Measurements from ENCODE around the gene MACROD1.

Gene MACROD1

GRCh38 chr11:63952570-63952969 lies 213.3 kb downstream of the MACROD1 start:
- Mint-ChIP-seq H3K27me3 (ENCODE audit: low read depth) (no peaks in the 10 kb centered on the region), H3K4me1 (no peaks in the 10 kb centered on the region), H3K4me3 (no peak overlapping the region), H3K27ac (no peak overlapping the region), H3K9me3 (no peaks in the 10 kb centered on the region), H3K36me3 (ENCODE audit: low read depth) (peaks cover 54% of the 10 kb centered on the region)
- no peak for TF ChIP-seq CTCF (IDR thresholded peaks at IDR 0.05; ENCODE audit: unreplicated experiment in 3 of 3)

DNA sequence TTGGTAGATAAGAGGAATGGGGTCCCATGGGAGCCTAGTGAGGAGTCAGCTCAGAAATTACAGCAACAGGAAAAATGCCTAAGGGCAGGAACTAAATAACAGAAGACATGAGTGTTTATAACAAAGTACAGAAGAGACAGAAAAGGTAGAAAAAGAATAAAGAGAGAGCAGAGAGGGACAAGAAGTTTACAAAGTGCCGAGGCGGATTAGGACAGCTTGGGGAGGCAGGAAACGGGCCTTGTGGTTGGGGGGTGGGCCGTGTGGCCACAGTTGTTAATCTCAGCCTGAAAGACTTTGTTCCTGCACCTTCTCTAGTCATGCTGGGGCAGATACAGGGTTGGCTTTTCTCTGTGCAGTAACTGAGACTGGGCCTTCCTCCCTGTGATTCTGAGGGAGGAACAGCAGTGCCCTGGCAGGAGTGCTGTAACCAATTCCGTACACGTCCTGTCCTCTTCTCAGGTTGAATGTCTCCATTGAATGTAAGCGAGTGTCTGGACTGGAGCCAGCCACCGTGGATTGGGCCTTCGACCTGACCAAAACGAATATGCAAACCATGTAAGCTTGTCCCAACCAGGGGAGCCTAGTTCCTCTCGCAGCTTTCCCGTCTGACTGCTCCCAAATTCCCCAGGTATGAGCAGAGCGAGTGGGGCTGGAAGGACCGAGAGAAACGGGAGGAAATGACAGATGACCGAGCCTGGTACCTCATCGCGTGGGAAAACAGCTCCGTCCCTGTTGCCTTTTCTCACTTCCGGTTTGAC lies 214.0 kb downstream of the MACROD1 start:
- TF ChIP-seq CTCF (IDR thresholded peaks at IDR 0.05; ENCODE audit: unreplicated experiment in 3 of 3) = no peak
- H3K27me3 Mint-ChIP-seq (ENCODE audit: low read depth) = no peaks in the 10 kb centered on the region
- no peak overlapping the region for H3K4me3 Mint-ChIP-seq
- no peaks in the 10 kb centered on the region for H3K4me1 Mint-ChIP-seq
- no peaks in the 10 kb centered on the region for H3K9me3 Mint-ChIP-seq
- no peak overlapping the region for H3K27ac Mint-ChIP-seq
- peaks cover 54% of the 10 kb centered on the region for H3K36me3 Mint-ChIP-seq (ENCODE audit: low read depth)

Data from nephron (organoid).